DLD1 (cell line): ENCODE results near the gene P3H2.
"Not testable (repeated sequence)": the region's sequence is repeated elsewhere in the genome, so short reads cannot be mapped to it uniquely, and the experiment has no call there.

ENCODE experiments used
- in situ Hi-C: cut with HindIII; loops from 2 replicates; pipeline ENCODE4 v1.10.0; 2017; ENCODE audit warnings: low sequenced_read_pairs

P3H2 gene

GRCh38 chr3:190120269-190121060, at the start of gene P3H2:
P3H2 (minus strand) TSS chr3:190120897; CDS start chr3:190120731, 166 bp downstream.
- in situ Hi-C loops, result no loop called here

GRCh38 chr3:190169877-190170276, 49.2 kb upstream of the P3H2 start:
- in situ Hi-C loops, result no loop called here

- in situ Hi-C loops, result no loop called here
Observed at GRCh38 chr3:190169243-190169642, 48.5 kb upstream of the P3H2 start.

GRCh38 chr3:190167936-190168680, 47.4 kb upstream of the P3H2 start:
- in situ Hi-C loops, result no loop called here

GRCh38 chr3:190166948-190167347, 46.3 kb upstream of the P3H2 start:
- in situ Hi-C loops, result no loop called here

- in situ Hi-C loops, result no loop called here
Observed at GRCh38 chr3:190165253-190165652, 44.6 kb upstream of the P3H2 start.

- in situ Hi-C loops, result not testable (repeated sequence)
Observed at GRCh38 chr3:190162013-190162412, 41.3 kb upstream of the P3H2 start.

GRCh38 chr3:190159902-190160435, 39.3 kb upstream of the P3H2 start:
- in situ Hi-C loops, result no loop called here

- in situ Hi-C loops, result no loop called here
Observed at GRCh38 chr3:190158261-190158660, 37.6 kb upstream of the P3H2 start.

- in situ Hi-C loops, result no loop called here
Observed at GRCh38 chr3:190155752-190156151, 35.1 kb upstream of the P3H2 start.

- in situ Hi-C loops, result no loop called here
Observed at GRCh38 chr3:190150681-190151080, 30.0 kb upstream of the P3H2 start.

GRCh38 chr3:190149830-190150619, 29.3 kb upstream of the P3H2 start:
- in situ Hi-C loops, result not testable (repeated sequence)

GRCh38 chr3:190144793-190145192, 24.1 kb upstream of the P3H2 start:
- in situ Hi-C loops, result not testable (repeated sequence)

- in situ Hi-C loops, result no loop called here
Observed at GRCh38 chr3:190142041-190142440, 21.3 kb upstream of the P3H2 start.

- in situ Hi-C loops, result no loop called here
Observed at GRCh38 chr3:190139365-190139764, 18.7 kb upstream of the P3H2 start.

- in situ Hi-C loops, result no loop called here
Observed at GRCh38 chr3:190132371-190132770, 11.7 kb upstream of the P3H2 start.

- in situ Hi-C loops, result no loop called here
Observed at GRCh38 chr3:190131329-190131728, 10.6 kb upstream of the P3H2 start.

GRCh38 chr3:190130696-190131095, 10.0 kb upstream of the P3H2 start:
- in situ Hi-C loops, result no loop called here

- in situ Hi-C loops, result no loop called here
Observed at GRCh38 chr3:190130037-190130436, 9.3 kb upstream of the P3H2 start.

- in situ Hi-C loops, result no loop called here
Observed at GRCh38 chr3:190127797-190128196, 7.1 kb upstream of the P3H2 start.

- in situ Hi-C loops, result no loop called here
Observed at GRCh38 chr3:190127195-190127594, 6.5 kb upstream of the P3H2 start.
